Measurements from ENCODE around the gene HAPSTR1. TPM values are rescaled to one million over a fixed set of nuclear protein-coding genes. Genes with fewer than 3 reads are reported as not detected.

Gene HAPSTR1
- total RNA-seq, 1 donor, result 77.6 TPM

- no peak for TF ChIP-seq CTCF (IDR thresholded peaks at IDR 0.05; ENCODE audit: insufficient read depth, low read length)
- no peak overlapping the region for H3K4me3 ChIP-seq (ENCODE audit: low read depth, low read length)
- DNase-seq (ENCODE audit: low read depth), result no peak
Measured at GRCh38 chr16:9102943-9103342, 11.5 kb downstream of the HAPSTR1 start.

- no peak for DNase-seq (ENCODE audit: low read depth)
- no peak overlapping the region for H3K4me3 ChIP-seq (ENCODE audit: low read depth, low read length)
- TF ChIP-seq CTCF (IDR thresholded peaks at IDR 0.05; ENCODE audit: insufficient read depth, low read length), result no peak
Measured at GRCh38 chr16:9103546-9103945, 12.1 kb downstream of the HAPSTR1 start.

GRCh38 chr16:9105189-9105588 lies 13.7 kb downstream of the HAPSTR1 start:
- DNase-seq (ENCODE audit: low read depth), result no peak
- TF ChIP-seq CTCF (IDR thresholded peaks at IDR 0.05; ENCODE audit: insufficient read depth, low read length), result no peak
- H3K4me3 ChIP-seq (ENCODE audit: low read depth, low read length), result no peak overlapping the region

GRCh38 chr16:9107025-9107970 lies 15.9 kb downstream of the HAPSTR1 start:
- no peak for TF ChIP-seq CTCF (IDR thresholded peaks at IDR 0.05; ENCODE audit: insufficient read depth, low read length)
- H3K4me3 ChIP-seq (ENCODE audit: low read depth, low read length), result no peak overlapping the region
- no peak for DNase-seq (ENCODE audit: low read depth)

- no peak overlapping the region for H3K4me3 ChIP-seq (ENCODE audit: low read depth, low read length)
- DNase-seq (ENCODE audit: low read depth), result no peak
- TF ChIP-seq CTCF (IDR thresholded peaks at IDR 0.05; ENCODE audit: insufficient read depth, low read length), result no peak
Measured at GRCh38 chr16:9109255-9109654, 17.8 kb downstream of the HAPSTR1 start.

- no peak for TF ChIP-seq CTCF (IDR thresholded peaks at IDR 0.05; ENCODE audit: insufficient read depth, low read length)
- no peak for DNase-seq (ENCODE audit: low read depth)
- H3K4me3 ChIP-seq (ENCODE audit: low read depth, low read length), result no peak overlapping the region
Measured at GRCh38 chr16:9112166-9112843, 20.9 kb downstream of the HAPSTR1 start.

Measured in fibroblast of the aortic adventitia (primary cell).